ENCODE results near the gene FCN2. TPM values are rescaled to one million over a fixed set of nuclear protein-coding genes. Genes with fewer than 3 reads are reported as not detected.

FCN2 gene
- total RNA-seq, 1 experiment from 2014 or later: not detected

- CTCF ChIA-PET: no interaction called here
- RAD21 ChIA-PET (ENCODE audit: low non-redundant PET in 1 of 2, low total read pairs in 2 of 2, uncharacterized antibody in 2 of 2, unreplicated experiment in 2 of 2): no interaction called here
- intact Hi-C loops (cut with micrococcal nuclease): no loop called here
- BruUV-seq (replicated peaks): no TSS peak
- Histone ChIP-seq H3K9me3 (ENCODE audit: control insufficient read depth in 1 of 2, insufficient read depth in 1 of 2, low read depth in 1 of 2, low read length in 2 of 2) (no peaks in the 10 kb centered on the region), H3K4me3 (replicated peaks in 1 of 2; ENCODE audit: low read depth in 1 of 2, low read length in 2 of 2) (no peak overlapping the region), H3K4me2 (ENCODE audit: low read length) (no peak overlapping the region), H2AFZ (ENCODE audit: low read depth, low read length, poor library complexity, severe bottlenecking) (no peak overlapping the region), H3K9ac (ENCODE audit: low read length) (no peak overlapping the region), H4K20me1 (ENCODE audit: insufficient read depth) (no peaks in the 10 kb centered on the region), H3K36me3 (ENCODE audit: control insufficient read depth in 1 of 2, insufficient read depth in 2 of 2, low read length in 2 of 2) (no peaks in the 10 kb centered on the region), H3K9me2 (ENCODE audit: insufficient read depth) (no peaks in the 10 kb centered on the region), H3K79me2 (ENCODE audit: insufficient read depth, low read length) (no peaks in the 10 kb centered on the region), H3K4me1 (ENCODE audit: control insufficient read depth in 1 of 2, insufficient read depth in 2 of 2, low read length in 2 of 2) (peaks cover 2 to 3% of the 10 kb centered on the region in 2 experiments), H3K27me3 (ENCODE audit: insufficient read depth, low read length) (no peaks in the 10 kb centered on the region), H3K27ac (ENCODE audit: low read depth, low read length) (no peak overlapping the region)
- POLR2A ChIA-PET: no interaction called here
- TF ChIP-seq JUND (IDR thresholded peaks at IDR 0.05) (no peak), EGR1 (IDR thresholded peaks at IDR 0.05; ENCODE audit: low read depth) (no peak), EZH2 (IDR thresholded peaks at IDR 0.05) (no peak), YY1 (IDR thresholded peaks at IDR 0.05; ENCODE audit: extremely low read depth, insufficient replicate concordance, low read depth, low read length) (no peak), ATF3 (IDR thresholded peaks at IDR 0.05) (no peak), ELF1 (IDR thresholded peaks at IDR 0.05; ENCODE audit: borderline replicate concordance, low read depth) (no peak), FOSL1 (IDR thresholded peaks at IDR 0.05; ENCODE audit: low read depth) (no peak), CTCF (IDR thresholded peaks at IDR 0.05 in 2 of 3, conservative IDR thresholded peaks at IDR 0.05 in 1 of 3; ENCODE audit: borderline replicate concordance in 1 of 3, insufficient read depth in 1 of 3, low read depth in 2 of 3, low read length in 2 of 3) (no peak), SRF (IDR thresholded peaks at IDR 0.05; ENCODE audit: low read depth) (no peak), SP1 (IDR thresholded peaks at IDR 0.05; ENCODE audit: low read depth) (no peak), CBX3 (IDR thresholded peaks at IDR 0.05; ENCODE audit: low read depth) (no peak), ZFX (IDR thresholded peaks at IDR 0.05) (no peak), MAX (IDR thresholded peaks at IDR 0.05) (no peak), POLR2AphosphoS5 (IDR thresholded peaks at IDR 0.05; ENCODE audit: low read depth, low read length) (no peak), SIN3A (IDR thresholded peaks at IDR 0.05; ENCODE audit: low read depth) (no peak), CEBPB (IDR thresholded peaks at IDR 0.05; ENCODE audit: low read depth) (no peak), EZH2phosphoT487 (IDR thresholded peaks at IDR 0.05; ENCODE audit: borderline replicate concordance) (no peak), ZNF274 (IDR thresholded peaks at IDR 0.05; ENCODE audit: low read depth, low read length) (no peak), POLR2A (IDR thresholded peaks at IDR 0.05; ENCODE audit: borderline replicate concordance, extremely low read depth, insufficient read depth, insufficient read length) (no peak)
- TF ChIP-seq, protein P1, sequence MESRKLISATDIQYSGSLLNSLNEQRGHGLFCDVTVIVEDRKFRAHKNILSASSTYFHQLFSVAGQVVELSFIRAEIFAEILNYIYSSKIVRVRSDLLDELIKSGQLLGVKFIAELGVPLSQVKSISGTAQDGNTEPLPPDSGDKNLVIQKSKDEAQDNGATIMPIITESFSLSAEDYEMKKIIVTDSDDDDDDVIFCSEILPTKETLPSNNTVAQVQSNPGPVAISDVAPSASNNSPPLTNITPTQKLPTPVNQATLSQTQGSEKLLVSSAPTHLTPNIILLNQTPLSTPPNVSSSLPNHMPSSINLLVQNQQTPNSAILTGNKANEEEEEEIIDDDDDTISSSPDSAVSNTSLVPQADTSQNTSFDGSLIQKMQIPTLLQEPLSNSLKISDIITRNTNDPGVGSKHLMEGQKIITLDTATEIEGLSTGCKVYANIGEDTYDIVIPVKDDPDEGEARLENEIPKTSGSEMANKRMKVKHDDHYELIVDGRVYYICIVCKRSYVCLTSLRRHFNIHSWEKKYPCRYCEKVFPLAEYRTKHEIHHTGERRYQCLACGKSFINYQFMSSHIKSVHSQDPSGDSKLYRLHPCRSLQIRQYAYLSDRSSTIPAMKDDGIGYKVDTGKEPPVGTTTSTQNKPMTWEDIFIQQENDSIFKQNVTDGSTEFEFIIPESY (IDR thresholded peaks at IDR 0.05; ENCODE audit: extremely low read depth, insufficient replicate concordance, low read length): no peak
- ATAC-seq (no peak), DNase-seq (ENCODE audit: low read depth, low spot score) (no peak)
Observed at GRCh38 chr9:134890155-134890495, 9.5 kb downstream of the FCN2 start.
